HL-60 (cell line): ENCODE data around the gene FHIT.

ENCODE experiments used
- DNase-seq, 2 experiments: peaks; one replicate each; pipeline ENCODE4 v3.0.0-alpha.2; 2010 to 2020; ENCODE audit warnings: low read depth in 1 of 2, low spot score in 1 of 2
- H3K27ac ChIP-seq: fragments of 250-450 bp; sonication (Bioruptor Pico); replicated peaks from 2 replicates; pipeline ENCODE4 v1.5.1; 2020; ENCODE audit warnings: mild to moderate bottlenecking, moderate library complexity
- H3K27me3 ChIP-seq: fragments of 250-450 bp; sonication (Bioruptor Pico); 2 replicates; pipeline ENCODE4 v1.5.1; 2021; ENCODE audit warnings: mild to moderate bottlenecking, moderate library complexity; ENCODE audit not compliant: insufficient read depth, poor library complexity, severe bottlenecking
- H3K4me3 ChIP-seq: replicated peaks from 2 replicates; pipeline ENCODE4 v1.5.1; 2011; ENCODE audit warnings: mild to moderate bottlenecking, control low read depth, low read length; ENCODE audit not compliant: insufficient read depth
- GABPA ChIP-seq: IDR thresholded peaks from 2 replicates; pipeline ENCODE4 v1.6.1; 2012; ENCODE audit warnings: low read depth
- POLR2AphosphoS5 ChIP-seq: IDR thresholded peaks from 2 replicates; pipeline ENCODE4 v1.6.1; 2012; ENCODE audit warnings: low read depth
- REST ChIP-seq: IDR thresholded peaks from 2 replicates; pipeline ENCODE4 v1.6.1; 2012; ENCODE audit warnings: low read depth; ENCODE audit not compliant: insufficient replicate concordance
- SPI1 ChIP-seq: IDR thresholded peaks from 2 replicates; pipeline ENCODE4 v1.6.1; 2012; ENCODE audit warnings: low read depth, mild to moderate bottlenecking, borderline replicate concordance
- TF ChIP-seq, protein P1 (sequence below): IDR thresholded peaks from one replicate; pipeline ENCODE4 v1.5.1; 2011; ENCODE audit warnings: low read length, control low read depth, inconsistent platforms; ENCODE audit not compliant: insufficient read depth

FHIT gene

DNA sequence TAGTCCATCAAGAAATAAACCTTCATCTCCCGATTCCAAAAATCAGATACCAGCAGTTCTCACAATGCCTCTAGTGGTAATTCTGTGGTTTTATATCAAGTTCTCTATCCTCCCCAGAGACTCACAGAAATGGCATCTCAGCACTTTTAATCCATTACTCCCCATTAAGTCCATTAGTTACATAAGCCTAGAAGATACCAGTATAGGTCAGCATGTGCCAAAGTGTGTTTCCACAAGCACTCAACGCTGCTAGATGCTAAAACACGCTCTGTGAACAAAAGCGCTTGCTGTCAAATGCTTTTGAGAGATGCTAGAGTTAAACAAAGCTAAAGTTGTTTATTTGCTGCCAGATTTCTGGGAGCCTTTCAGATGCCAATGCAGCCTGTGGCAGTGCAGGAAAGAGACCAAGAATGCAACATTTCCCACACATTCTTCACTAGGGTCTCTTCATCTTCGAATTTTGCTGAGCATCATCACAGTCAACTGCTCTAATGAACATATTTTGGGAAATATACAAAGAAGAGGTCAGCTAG is 1282.7 kb downstream of the FHIT start:
- Histone ChIP-seq H3K4me3 (no peak overlapping the region), H3K27ac (no peak overlapping the region), H3K27me3 (no peaks in the 10 kb centered on the region)
- DNase-seq, result no peak
- no peak for TF ChIP-seq GABPA
- no peak for TF ChIP-seq SPI1
- TF ChIP-seq POLR2AphosphoS5, result no peak
- TF ChIP-seq, protein P1, sequence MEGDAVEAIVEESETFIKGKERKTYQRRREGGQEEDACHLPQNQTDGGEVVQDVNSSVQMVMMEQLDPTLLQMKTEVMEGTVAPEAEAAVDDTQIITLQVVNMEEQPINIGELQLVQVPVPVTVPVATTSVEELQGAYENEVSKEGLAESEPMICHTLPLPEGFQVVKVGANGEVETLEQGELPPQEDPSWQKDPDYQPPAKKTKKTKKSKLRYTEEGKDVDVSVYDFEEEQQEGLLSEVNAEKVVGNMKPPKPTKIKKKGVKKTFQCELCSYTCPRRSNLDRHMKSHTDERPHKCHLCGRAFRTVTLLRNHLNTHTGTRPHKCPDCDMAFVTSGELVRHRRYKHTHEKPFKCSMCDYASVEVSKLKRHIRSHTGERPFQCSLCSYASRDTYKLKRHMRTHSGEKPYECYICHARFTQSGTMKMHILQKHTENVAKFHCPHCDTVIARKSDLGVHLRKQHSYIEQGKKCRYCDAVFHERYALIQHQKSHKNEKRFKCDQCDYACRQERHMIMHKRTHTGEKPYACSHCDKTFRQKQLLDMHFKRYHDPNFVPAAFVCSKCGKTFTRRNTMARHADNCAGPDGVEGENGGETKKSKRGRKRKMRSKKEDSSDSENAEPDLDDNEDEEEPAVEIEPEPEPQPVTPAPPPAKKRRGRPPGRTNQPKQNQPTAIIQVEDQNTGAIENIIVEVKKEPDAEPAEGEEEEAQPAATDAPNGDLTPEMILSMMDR, result no peak
- TF ChIP-seq REST, result no peak

GRCh38 chr3:59963676-59964075 is 1287.6 kb downstream of the FHIT start:
- no peak overlapping the region for H3K27ac ChIP-seq
- H3K4me3 ChIP-seq, result no peak overlapping the region
- no peak for DNase-seq
- TF ChIP-seq, protein P1, result no peak
- TF ChIP-seq REST (no peak), GABPA (no peak), SPI1 (no peak), POLR2AphosphoS5 (no peak)
- H3K27me3 ChIP-seq, result no peaks in the 10 kb centered on the region

- DNase-seq, result no peak
- Histone ChIP-seq H3K27ac (no peak overlapping the region), H3K4me3 (no peak overlapping the region), H3K27me3 (no peaks in the 10 kb centered on the region)
- no peak for TF ChIP-seq POLR2AphosphoS5
- no peak for TF ChIP-seq SPI1
- TF ChIP-seq, protein P1, result no peak
- TF ChIP-seq REST, result no peak
- TF ChIP-seq GABPA, result no peak
Observed at GRCh38 chr3:59957150-59957549, 1294.1 kb downstream of the FHIT start.
